GM12878 (cell line): ENCODE measurements around the gene DNMT3L. TPM values are rescaled to one million over a fixed set of nuclear protein-coding genes. Genes with fewer than 3 reads are reported as not detected.

Source experiments
- CHD4 ChIP-seq: fragments of 200-600 bp; sonication (generic); IDR thresholded peaks from 2 replicates; pipeline ENCODE4 v1.6.1; 2016; ENCODE audit warnings: mild to moderate bottlenecking
- FOXK2 ChIP-seq: fragments of 450-650 bp; IDR thresholded peaks from 2 replicates; pipeline ENCODE4 v1.6.1; 2017; ENCODE audit warnings: mild to moderate bottlenecking, moderate library complexity
- LARP7 ChIP-seq: fragments of 450-650 bp; IDR thresholded peaks from 2 replicates; pipeline ENCODE4 v1.6.1; 2017; ENCODE audit warnings: mild to moderate bottlenecking
- SUZ12 ChIP-seq: fragments of 200-600 bp; sonication (generic); IDR thresholded peaks from one replicate; pipeline ENCODE4 v1.6.1; 2018; ENCODE audit warnings: antibody characterized with exemption, mild to moderate bottlenecking; ENCODE audit not compliant: unreplicated experiment
- TCF7 ChIP-seq: IDR thresholded peaks from 2 replicates; pipeline ENCODE4 v1.6.1; 2014; ENCODE audit warnings: antibody characterized with exemption, borderline replicate concordance
- polyA plus RNA-seq, 11 experiments: library from polyadenylated mRNA; depleted of rRNA in 4 of 11; unstranded in 6 of 11; stranded (reverse) in 5 of 11; fragments of >200 nt; fragmentation: Nextera tagmentation in 4 of 11; fragmentation: Illumina TruSeq in 1 of 11; extraction: Ambion mirVana in 4 of 11; extraction: Trizol in 1 of 11; gene quantifications; 1 replicate in 1 of 11; 2 replicates in 10 of 11; pipeline versions ENCODE4 v1.2.1 to v1.2.3, GENCODE V29; 2011 to 2016; ENCODE audit warnings: inconsistent platforms in 2 of 11, missing spikeins in 2 of 11, low read depth in 1 of 11
- total RNA-seq, 4 experiments: library from RNA; depleted of rRNA in 3 of 4; stranded (reverse); fragments of >200 nt in 3 of 4; fragmentation: Illumina TruSeq in 1 of 4; extraction: Trizol in 1 of 4; gene quantifications; 2 replicates each; pipeline versions ENCODE4 v1.2.1 to v1.2.3, GENCODE V29; 2013 to 2021
- TF ChIP-seq, protein P1 (sequence below): fragments of 450-650 bp; IDR thresholded peaks from 2 replicates; pipeline ENCODE4 v1.6.1; 2016; ENCODE audit warnings: mild to moderate bottlenecking, moderate library complexity, borderline replicate concordance
- TF ChIP-seq, protein P2 (sequence below): fragments of 450-650 bp; IDR thresholded peaks from 2 replicates; pipeline ENCODE4 v1.6.1; 2016; ENCODE audit warnings: mild to moderate bottlenecking
- TF ChIP-seq, protein P3 (sequence below): fragments of 450-650 bp; conservative IDR thresholded peaks from 2 replicates; pipeline ENCODE4 v1.6.1; 2017; ENCODE audit warnings: mild to moderate bottlenecking, moderate library complexity
- TF ChIP-seq, protein P4 (sequence below): fragments of 450-650 bp; IDR thresholded peaks from 2 replicates; pipeline ENCODE4 v1.6.1; 2017; ENCODE audit warnings: mild to moderate bottlenecking

The DNMT3L gene
- total and polyA plus RNA-seq, 10 of the 15 experiments (the other 5 are each of a cell fraction or from before 2014, with no cell fraction given), result not detected

DNA sequence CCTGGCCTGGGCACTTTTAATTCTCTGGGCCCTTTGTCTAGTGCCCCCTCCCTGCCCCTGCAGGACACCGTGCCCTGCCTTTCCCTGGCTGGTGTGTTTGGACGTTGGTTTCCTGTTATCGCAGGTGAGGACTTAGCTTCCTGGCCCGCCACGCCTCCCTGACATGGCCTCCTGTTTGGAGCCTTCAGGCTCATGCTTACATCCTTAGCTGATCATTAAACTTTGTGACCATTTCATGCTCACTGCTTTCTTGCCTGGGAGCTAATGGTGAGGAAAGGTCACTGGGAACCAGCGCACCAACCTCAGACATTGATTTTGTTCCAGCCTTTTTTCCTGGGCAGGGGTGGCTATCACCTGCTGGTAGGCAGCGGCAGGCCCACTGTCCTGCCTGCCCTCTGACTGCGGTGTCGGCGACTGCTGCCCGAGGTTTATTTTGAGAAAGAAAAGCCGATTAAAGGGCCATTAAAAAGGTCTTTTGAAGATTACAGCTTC is 41.8 kb upstream of the DNMT3L start (continued):
- TF ChIP-seq, protein P1, sequence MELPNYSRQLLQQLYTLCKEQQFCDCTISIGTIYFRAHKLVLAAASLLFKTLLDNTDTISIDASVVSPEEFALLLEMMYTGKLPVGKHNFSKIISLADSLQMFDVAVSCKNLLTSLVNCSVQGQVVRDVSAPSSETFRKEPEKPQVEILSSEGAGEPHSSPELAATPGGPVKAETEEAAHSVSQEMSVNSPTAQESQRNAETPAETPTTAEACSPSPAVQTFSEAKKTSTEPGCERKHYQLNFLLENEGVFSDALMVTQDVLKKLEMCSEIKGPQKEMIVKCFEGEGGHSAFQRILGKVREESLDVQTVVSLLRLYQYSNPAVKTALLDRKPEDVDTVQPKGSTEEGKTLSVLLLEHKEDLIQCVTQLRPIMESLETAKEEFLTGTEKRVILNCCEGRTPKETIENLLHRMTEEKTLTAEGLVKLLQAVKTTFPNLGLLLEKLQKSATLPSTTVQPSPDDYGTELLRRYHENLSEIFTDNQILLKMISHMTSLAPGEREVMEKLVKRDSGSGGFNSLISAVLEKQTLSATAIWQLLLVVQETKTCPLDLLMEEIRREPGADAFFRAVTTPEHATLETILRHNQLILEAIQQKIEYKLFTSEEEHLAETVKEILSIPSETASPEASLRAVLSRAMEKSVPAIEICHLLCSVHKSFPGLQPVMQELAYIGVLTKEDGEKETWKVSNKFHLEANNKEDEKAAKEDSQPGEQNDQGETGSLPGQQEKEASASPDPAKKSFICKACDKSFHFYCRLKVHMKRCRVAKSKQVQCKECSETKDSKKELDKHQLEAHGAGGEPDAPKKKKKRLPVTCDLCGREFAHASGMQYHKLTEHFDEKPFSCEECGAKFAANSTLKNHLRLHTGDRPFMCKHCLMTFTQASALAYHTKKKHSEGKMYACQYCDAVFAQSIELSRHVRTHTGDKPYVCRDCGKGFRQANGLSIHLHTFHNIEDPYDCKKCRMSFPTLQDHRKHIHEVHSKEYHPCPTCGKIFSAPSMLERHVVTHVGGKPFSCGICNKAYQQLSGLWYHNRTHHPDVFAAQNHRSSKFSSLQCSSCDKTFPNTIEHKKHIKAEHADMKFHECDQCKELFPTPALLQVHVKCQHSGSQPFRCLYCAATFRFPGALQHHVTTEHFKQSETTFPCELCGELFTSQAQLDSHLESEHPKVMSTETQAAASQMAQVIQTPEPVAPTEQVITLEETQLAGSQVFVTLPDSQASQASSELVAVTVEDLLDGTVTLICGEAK, result no peak
- TF ChIP-seq, protein P2, sequence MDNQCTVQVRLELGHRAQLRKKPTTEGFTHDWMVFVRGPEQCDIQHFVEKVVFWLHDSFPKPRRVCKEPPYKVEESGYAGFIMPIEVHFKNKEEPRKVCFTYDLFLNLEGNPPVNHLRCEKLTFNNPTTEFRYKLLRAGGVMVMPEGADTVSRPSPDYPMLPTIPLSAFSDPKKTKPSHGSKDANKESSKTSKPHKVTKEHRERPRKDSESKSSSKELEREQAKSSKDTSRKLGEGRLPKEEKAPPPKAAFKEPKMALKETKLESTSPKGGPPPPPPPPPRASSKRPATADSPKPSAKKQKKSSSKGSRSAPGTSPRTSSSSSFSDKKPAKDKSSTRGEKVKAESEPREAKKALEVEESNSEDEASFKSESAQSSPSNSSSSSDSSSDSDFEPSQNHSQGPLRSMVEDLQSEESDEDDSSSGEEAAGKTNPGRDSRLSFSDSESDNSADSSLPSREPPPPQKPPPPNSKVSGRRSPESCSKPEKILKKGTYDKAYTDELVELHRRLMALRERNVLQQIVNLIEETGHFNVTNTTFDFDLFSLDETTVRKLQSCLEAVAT, result no peak
- TF ChIP-seq, protein P3, sequence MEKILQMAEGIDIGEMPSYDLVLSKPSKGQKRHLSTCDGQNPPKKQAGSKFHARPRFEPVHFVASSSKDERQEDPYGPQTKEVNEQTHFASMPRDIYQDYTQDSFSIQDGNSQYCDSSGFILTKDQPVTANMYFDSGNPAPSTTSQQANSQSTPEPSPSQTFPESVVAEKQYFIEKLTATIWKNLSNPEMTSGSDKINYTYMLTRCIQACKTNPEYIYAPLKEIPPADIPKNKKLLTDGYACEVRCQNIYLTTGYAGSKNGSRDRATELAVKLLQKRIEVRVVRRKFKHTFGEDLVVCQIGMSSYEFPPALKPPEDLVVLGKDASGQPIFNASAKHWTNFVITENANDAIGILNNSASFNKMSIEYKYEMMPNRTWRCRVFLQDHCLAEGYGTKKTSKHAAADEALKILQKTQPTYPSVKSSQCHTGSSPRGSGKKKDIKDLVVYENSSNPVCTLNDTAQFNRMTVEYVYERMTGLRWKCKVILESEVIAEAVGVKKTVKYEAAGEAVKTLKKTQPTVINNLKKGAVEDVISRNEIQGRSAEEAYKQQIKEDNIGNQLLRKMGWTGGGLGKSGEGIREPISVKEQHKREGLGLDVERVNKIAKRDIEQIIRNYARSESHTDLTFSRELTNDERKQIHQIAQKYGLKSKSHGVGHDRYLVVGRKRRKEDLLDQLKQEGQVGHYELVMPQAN, result no peak
- TF ChIP-seq TCF7 (no peak), SUZ12 (no peak), LARP7 (no peak), FOXK2 (no peak), CHD4 (no peak)
- TF ChIP-seq, protein P4, sequence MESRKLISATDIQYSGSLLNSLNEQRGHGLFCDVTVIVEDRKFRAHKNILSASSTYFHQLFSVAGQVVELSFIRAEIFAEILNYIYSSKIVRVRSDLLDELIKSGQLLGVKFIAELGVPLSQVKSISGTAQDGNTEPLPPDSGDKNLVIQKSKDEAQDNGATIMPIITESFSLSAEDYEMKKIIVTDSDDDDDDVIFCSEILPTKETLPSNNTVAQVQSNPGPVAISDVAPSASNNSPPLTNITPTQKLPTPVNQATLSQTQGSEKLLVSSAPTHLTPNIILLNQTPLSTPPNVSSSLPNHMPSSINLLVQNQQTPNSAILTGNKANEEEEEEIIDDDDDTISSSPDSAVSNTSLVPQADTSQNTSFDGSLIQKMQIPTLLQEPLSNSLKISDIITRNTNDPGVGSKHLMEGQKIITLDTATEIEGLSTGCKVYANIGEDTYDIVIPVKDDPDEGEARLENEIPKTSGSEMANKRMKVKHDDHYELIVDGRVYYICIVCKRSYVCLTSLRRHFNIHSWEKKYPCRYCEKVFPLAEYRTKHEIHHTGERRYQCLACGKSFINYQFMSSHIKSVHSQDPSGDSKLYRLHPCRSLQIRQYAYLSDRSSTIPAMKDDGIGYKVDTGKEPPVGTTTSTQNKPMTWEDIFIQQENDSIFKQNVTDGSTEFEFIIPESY, result no peak
